OCI-LY3 (cell line): Measurements from ENCODE around the gene RETN.
A peak's percentile ranks its signal among the peaks of the same experiment; 100 is the strongest.

Experiments used
- H2AFZ ChIP-seq: fragments of 200-600, 300-600 bp; shearing (Covaris generic); 2 replicates; pipeline ENCODE4 v1.6.0; 2014; ENCODE audit warnings: antibody characterized with exemption, low read depth, low read length
- H3K27ac ChIP-seq: fragments of 200-600, 300-600 bp; sonication (generic); 2 replicates; pipeline ENCODE4 v1.5.1; 2014; ENCODE audit warnings: mild to moderate bottlenecking, low read length, moderate library complexity, mixed read lengths
- H3K27me3 ChIP-seq: fragments of 200-600, 300-600 bp; sonication (generic); 2 replicates; pipeline ENCODE4 v1.6.1; 2014; ENCODE audit warnings: low read depth, low read length, mixed read lengths
- H3K36me3 ChIP-seq: fragments of 200-600, 300-600 bp; sonication (generic); replicated peaks from 2 replicates; pipeline ENCODE3; 2014; ENCODE audit warnings: low read depth, low read length, mixed read lengths
- H3K4me1 ChIP-seq: fragments of 300-600, 200-600 bp; sonication (generic); 2 replicates; pipeline ENCODE4 v1.6.1; 2014; ENCODE audit warnings: low read length, mixed read lengths
- H3K4me2 ChIP-seq: fragments of 200-600, 300-600 bp; sonication (generic); 2 replicates; pipeline ENCODE4 v1.6.1; 2014; ENCODE audit warnings: low read length, mixed read lengths
- H3K4me3 ChIP-seq: fragments of 300-600, 200-600 bp; sonication (generic); 2 replicates; pipeline ENCODE4 v1.5.1; 2014; ENCODE audit warnings: antibody characterized with exemption, mild to moderate bottlenecking, low read length, moderate library complexity
- H3K79me2 ChIP-seq: fragments of 300-600, 200-600 bp; shearing (Covaris generic); 2 replicates; pipeline ENCODE4 v1.6.1; 2014; ENCODE audit warnings: mild to moderate bottlenecking, low read length, mixed read lengths
- H3K9ac ChIP-seq: fragments of 300-600, 200-600 bp; shearing (Covaris generic); 2 replicates; pipeline ENCODE4 v1.6.0; 2014; ENCODE audit warnings: mild to moderate bottlenecking, low read length, moderate library complexity
- H3K9me3 ChIP-seq: fragments of 200-600, 300-600 bp; shearing (Covaris generic); 2 replicates; pipeline ENCODE4 v1.6.1; 2014; ENCODE audit warnings: low read length, mixed read lengths; ENCODE audit not compliant: insufficient read depth
- H4K20me1 ChIP-seq: fragments of 200-600, 300-600 bp; sonication (generic); 2 replicates; pipeline ENCODE4 v1.6.1; 2016; ENCODE audit warnings: low read length, mixed read lengths; ENCODE audit not compliant: insufficient read depth
- EZH2phosphoT487 ChIP-seq: fragments of 200-600 bp; shearing (Covaris generic); IDR thresholded peaks from 2 replicates; pipeline ENCODE4 v1.6.1; 2018; ENCODE audit warnings: antibody characterized with exemption, mixed run types, low read depth
- TF ChIP-seq, protein P1 (sequence below): fragments of 200-600, 300-600 bp; sonication (generic); IDR thresholded peaks from 2 replicates; pipeline ENCODE4 v1.5.1; 2014; ENCODE audit warnings: antibody characterized with exemption, low read length, low read depth

Gene RETN

DNA sequence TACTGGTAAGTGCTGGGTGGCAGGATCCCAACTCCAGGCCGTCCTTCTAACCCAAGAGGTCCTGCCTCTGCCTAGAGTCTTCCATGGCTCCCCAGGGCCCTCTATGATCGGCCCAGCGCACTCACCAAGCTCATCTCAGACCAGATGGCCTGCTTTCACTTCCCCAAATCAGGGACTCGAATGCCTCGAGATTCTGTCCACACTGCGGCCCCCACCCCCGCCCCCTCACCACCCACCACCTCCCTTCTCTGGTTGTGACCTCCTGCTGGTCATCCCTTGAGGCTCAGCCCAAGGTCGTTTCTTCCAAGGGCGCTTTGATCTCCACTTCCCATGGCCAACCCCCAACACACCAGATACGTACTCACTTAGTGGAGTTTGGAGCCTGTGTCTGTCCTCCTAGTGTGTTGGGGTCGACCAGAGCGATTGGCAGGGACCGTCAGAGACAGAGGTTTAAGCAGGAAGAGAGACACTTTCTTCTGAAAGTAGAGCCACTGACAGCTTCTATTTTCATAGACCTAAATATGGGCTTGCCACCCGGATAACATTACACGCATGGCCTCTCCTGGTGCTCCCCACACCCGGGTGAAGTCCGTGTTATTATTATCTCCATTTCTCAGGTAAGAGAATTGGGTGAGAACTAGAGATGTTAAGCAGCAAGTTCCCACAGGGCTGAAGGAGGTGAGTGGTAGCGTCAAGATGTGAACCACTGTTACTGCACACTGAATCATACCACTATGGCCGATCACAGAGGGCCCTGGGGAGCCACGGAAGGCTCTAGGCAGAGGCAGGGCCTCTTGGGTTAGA, 33.0 kb downstream of the RETN start, which contains the start of gene FCER2:
TSS of gene FCER2 (minus strand) at position 478 of the 804 bp plus-strand sequence. CDS start 2,371 bp downstream, outside the sequence.
- Histone ChIP-seq H3K79me2 (no peaks in the 10 kb centered on the region), H3K9ac (peak within 1 kb of the TSS; percentile 1; the same call in 1 of the 2 replicates), H3K4me1 (peaks cover 60% of the 10 kb centered on the region), H3K27me3 (peaks cover 75% of the 10 kb centered on the region), H3K4me2 (peak within 1 kb of the TSS; percentile 46), H3K27ac (peak within 1 kb of the TSS; percentile 15; the same call in 1 of the 2 replicates), H3K36me3 (no peaks in the 10 kb centered on the region), H3K4me3 (peak within 1 kb of the TSS; percentile 24; the same call in 1 of the 2 replicates), H4K20me1 (no peaks in the 10 kb centered on the region), H3K9me3 (no peaks in the 10 kb centered on the region), H2AFZ (no peak within 1 kb of the TSS)
- TF ChIP-seq, protein P1, sequence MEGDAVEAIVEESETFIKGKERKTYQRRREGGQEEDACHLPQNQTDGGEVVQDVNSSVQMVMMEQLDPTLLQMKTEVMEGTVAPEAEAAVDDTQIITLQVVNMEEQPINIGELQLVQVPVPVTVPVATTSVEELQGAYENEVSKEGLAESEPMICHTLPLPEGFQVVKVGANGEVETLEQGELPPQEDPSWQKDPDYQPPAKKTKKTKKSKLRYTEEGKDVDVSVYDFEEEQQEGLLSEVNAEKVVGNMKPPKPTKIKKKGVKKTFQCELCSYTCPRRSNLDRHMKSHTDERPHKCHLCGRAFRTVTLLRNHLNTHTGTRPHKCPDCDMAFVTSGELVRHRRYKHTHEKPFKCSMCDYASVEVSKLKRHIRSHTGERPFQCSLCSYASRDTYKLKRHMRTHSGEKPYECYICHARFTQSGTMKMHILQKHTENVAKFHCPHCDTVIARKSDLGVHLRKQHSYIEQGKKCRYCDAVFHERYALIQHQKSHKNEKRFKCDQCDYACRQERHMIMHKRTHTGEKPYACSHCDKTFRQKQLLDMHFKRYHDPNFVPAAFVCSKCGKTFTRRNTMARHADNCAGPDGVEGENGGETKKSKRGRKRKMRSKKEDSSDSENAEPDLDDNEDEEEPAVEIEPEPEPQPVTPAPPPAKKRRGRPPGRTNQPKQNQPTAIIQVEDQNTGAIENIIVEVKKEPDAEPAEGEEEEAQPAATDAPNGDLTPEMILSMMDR: no peak
- no peak for TF ChIP-seq EZH2phosphoT487

DNA sequence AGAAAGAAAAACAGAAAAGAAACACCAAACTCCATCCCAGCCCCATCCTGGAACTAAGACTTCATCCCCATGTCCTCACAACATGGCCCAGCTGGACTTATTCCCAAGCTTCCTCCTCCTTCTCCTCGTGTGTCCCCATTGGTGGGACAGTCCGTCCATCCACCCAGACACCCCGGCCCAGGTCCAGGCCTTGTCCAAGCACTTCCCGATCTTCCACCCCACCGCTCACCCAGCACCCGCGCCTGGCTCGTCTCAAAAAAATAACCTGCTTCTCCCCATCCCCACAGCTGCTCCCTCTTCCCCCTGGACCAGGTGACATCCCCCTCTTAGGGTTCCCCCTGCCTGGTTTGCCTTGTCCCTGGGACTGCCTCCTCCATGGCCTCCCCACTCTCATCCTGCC, 34.5 kb downstream of the RETN start:
- peaks cover 64% of the 10 kb centered on the region for H3K4me1 ChIP-seq
- no peaks in the 10 kb centered on the region for H3K9me3 ChIP-seq
- H3K4me2 ChIP-seq: no peak overlapping the region
- H2AFZ ChIP-seq: no peak overlapping the region
- TF ChIP-seq, protein P1: no peak
- no peak for TF ChIP-seq EZH2phosphoT487
- no peaks in the 10 kb centered on the region; the same call in 1 of the 2 replicates for H4K20me1 ChIP-seq
- H3K4me3 ChIP-seq: no peak overlapping the region
- no peak overlapping the region for H3K9ac ChIP-seq
- no peaks in the 10 kb centered on the region for H3K36me3 ChIP-seq
- no peak overlapping the region for H3K27ac ChIP-seq
- H3K79me2 ChIP-seq: no peaks in the 10 kb centered on the region
- H3K27me3 ChIP-seq: peaks cover 72% of the 10 kb centered on the region

DNA sequence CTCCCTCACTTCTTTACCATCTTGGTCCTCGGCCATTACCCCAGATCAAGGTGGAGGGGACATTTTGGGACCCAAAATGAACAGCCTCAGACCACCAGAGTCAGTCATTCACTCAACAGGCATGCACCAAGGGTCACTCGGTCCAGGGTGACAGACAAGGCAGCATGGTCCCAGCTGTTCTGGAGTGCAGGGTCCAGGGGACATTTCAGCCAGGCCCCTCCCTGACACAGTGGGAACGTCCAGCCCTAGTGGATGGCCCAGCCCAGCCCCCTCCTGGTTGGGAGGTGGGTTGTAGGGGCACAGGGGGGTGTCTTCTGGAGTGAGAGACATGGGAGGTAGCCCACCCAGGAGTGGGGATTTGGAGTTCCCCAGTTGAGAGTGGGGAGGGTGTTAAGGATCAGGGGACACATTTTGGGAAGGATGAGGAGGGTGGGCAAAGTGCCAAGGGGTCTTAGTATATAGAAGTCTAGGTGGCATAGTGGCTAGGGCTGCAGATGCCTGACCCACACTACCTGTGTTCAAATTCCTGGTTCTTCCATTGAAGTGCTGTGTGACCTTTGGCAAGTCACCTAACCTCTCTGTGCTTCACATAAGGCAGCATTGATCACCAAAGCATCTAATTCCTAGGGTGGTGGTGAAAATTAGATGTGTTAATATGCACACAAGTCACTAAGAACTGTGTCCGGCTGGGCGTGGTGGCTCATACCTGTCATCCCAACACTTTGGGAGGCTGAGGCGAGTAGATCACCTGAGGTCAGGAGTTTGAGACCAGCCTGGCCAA, 35.6 kb downstream of the RETN start:
- Histone ChIP-seq H3K27me3 (peaks cover 69% of the 10 kb centered on the region), H3K4me3 (no peak overlapping the region), H3K9ac (no peak overlapping the region), H3K27ac (no peak overlapping the region), H3K4me1 (peaks cover 62% of the 10 kb centered on the region), H3K79me2 (no peaks in the 10 kb centered on the region), H3K4me2 (no peak overlapping the region; the same call in 1 of the 2 replicates), H3K9me3 (no peaks in the 10 kb centered on the region), H4K20me1 (no peaks in the 10 kb centered on the region; the same call in 1 of the 2 replicates), H2AFZ (no peak overlapping the region), H3K36me3 (no peaks in the 10 kb centered on the region)
- TF ChIP-seq, protein P1: no peak
- TF ChIP-seq EZH2phosphoT487: no peak
